NCI-H1417 (cell line): Measurements from ENCODE around the gene SLC37A1.

Experiments
- DNase-seq, 3 experiments: peaks; one replicate each; lab custom pipeline; 2025; lab: John Stamatoyannopoulos, UW

Gene SLC37A1

DNA sequence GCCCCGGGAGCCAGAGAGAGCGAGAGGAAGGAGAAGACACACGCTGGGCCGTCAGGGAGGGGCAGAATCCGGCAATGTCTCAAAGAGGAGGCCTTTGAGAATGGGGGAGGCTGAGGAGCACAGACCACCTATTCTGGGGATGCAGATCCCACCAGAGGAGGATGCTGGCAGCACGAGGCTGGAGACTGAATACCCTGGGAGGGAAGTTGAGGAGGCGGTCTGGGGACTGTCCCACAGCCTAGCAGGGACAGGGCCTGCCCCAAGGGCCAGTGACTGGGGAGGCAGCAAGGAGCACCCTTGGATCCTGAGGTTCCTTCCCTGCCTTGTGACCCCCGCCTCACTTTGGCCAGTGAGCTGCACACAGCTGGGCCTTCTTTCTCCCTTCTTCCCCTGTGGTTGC lies 49.2 kb downstream of the SLC37A1 start:
- DNase-seq, result no peak

- no peak for DNase-seq
Observed at GRCh38 chr21:42563261-42563660, 49.6 kb downstream of the SLC37A1 start.

- peak in 1 of 3 experiments; percentile 37 for DNase-seq
Observed at GRCh38 chr21:42563686-42564085, 50.0 kb downstream of the SLC37A1 start.

DNA sequence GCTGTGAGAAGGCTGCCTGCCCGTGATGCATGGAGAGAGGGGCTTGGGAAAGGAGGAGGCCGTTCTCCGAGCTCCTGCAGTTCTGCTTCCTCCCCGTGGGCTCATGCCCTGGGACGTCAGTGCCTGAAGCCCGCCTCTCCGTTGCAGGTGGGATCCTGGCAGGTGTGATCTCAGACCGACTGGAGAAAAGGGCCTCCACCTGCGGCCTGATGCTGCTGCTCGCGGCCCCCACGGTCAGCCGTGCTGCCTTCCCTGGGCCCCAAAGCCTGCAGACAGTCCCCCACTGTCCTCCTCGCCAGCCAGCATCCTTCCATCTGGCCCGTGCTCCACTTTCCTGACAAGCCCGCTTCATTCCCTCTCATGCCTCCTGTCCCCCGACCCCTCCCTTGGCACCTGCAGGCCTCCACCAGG lies 50.9 kb downstream of the SLC37A1 start:
- no peak for DNase-seq

DNA sequence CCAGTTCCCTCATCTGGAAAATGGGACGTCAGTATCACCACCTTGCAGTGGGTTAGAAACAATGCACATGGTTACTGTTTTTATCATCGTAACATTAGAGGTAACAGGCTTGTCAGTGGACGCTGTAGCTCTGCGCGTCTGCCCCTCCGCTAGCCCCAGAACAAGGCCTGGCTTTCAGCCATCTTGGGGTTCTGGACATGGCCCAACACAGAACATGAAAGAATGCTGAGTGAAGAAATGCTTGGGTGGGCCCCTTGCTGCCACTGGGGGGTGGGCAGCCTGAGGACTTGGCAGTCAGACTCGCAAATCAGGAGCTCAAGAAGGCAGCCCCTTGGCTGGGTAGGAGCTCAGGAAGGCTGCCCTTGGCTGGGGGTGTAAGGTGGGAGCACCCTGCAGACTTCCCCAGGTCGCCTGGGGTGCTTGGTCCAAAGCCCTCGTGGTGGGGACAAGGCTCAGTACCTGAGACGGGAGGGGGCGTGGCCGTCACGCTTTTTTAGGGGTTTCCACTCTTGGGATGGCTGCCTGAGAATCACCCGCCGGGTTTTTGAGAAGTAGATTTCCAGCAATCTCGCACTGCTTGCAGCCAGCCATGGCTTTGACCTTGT lies 51.7 kb downstream of the SLC37A1 start:
- DNase-seq, result no peak

DNA sequence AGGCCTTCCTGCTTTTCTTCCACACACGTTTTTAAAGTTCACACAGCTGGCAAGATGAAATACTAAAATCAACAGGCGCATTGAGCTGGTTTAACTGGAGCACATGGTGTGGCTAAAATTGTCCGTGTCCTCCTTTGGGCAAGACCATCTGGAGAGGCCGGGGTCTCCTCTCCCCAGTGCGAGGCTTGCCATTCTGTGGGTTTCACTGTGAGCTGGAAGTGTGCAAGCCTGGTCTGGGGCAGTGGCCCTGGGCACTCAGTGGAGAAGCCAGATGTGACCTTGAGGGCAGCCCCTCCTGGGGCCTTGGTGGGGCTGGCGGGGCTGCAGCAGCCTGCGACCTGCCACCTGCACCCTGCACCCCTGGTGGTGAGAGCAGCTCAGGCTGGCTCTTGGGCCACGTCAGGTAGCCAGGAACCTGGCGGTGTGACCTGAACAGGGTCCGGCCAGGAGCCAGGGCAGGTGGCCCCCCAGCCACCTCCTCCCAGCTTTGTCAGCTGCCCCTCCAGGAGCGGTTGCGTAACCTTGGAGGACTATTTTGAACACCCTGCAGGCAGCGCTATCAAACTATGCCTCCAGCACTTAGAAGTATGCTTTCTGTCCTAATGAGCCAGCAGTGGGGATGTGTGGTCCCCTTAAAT lies 52.4 kb downstream of the SLC37A1 start:
- no peak for DNase-seq

GRCh38 chr21:42566524-42567213 lies 53.0 kb downstream of the SLC37A1 start:
- no peak for DNase-seq

DNA sequence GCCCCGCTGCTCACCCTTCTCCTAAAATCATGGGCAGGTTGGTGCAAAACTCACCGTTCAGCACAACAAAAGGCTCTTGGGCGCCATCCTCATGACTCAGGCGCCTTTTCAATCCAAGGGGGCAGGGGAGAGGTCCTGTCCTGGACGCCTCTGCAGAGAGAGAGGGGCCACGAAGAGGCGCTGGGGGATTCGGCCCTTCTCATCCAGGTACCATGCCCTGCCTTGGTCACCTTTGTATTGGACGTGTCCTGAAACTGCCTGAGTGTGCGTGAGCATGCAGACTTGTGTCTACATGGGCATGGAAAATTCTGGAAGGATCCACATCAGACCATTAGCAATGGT lies 53.5 kb downstream of the SLC37A1 start:
- DNase-seq, result no peak

GRCh38 chr21:42567861-42568260 lies 54.2 kb downstream of the SLC37A1 start:
- no peak for DNase-seq

- DNase-seq, result no peak
Observed at GRCh38 chr21:42568376-42568775, 54.7 kb downstream of the SLC37A1 start.

DNA sequence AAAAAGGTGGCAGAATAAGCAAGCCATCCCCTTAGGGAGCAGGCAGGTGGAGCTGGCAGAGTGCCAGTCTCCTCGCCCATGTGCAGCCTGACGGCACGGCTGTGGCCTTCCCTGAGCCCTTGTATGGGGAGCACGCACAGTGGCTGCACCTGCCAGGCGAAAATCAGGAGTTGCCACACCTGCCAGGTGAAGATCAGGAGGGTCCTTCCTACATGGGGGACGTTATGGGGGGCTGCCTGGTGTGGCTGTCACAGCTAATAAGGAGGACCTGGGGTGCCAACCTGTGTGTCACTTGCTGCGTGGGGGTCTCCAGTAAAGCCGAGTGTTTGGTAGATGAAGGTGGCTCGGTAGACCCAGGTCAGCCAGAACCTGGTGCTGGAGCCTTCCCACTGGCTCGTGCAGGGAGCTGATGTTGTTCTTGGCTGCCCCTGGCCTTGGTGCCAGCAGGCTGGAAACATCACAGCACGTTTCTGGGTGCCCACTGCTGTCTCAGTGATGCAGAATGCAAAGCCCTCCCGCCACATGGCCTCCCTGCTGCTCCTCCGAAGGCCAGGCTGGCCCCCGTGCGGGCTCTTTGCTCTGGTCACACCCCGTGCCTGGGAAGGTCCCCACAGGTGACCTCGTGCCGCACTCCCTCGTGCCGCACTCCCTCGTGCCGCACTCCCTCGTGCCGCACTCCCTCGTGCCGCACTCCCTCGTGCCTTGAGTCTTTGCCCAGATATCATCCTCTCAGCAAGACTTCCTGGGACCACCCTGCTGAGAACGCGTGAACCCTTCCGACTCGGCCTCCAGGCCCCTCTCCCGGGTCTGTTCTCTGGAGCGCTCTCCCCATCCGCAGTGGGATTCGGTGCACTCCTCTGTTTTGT lies 55.4 kb downstream of the SLC37A1 start:
- DNase-seq, result peak; percentile 58 to 74 (median 65)

DNA sequence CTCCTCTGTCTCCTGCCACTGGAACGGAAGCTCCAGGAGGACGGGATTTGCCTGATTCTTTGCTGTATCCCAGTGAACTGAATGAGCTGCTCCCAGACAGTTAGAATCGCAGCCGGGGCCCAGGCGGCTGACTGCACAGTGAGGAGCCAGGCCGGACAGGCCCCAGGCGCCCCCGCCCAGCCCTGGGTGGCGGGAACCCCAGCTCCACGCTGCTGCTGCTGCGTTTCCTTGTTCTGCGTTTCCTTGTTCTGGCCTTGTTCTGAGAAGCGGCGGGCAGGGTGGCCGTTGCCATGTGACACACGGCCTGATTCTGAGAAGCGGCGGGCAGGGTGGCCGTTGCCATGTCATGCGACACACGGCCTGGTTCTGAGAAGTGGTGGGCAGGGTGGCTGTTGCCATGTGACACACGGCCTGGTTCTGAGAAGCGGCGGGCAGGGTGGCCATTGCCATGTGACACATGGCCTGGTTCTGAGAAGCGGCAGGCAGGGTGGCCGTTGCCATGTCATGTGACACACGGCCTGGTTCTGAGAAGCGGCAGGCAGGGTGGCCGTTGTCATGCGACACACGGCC lies 56.2 kb downstream of the SLC37A1 start:
- no peak for DNase-seq

DNA sequence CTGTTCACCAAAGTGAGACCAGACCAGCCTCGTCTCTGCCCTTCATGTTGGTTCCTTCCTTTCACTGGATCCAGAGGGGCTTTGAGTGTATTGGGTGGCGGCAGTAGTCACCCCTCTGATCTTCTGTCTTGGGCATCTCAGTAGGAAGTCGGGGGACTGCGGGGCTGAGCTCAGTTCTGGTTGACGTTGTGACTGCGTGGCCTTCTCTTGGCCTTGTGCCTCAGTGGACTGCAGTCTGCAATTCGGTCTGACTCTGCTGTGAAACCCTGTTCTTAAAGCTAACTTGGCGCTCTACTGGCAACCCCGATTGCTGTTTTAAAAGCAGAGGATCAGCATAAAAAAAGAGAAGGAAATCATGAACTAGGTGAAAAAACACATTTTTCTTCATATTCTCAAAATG lies 56.7 kb downstream of the SLC37A1 start:
- DNase-seq, result no peak

DNA sequence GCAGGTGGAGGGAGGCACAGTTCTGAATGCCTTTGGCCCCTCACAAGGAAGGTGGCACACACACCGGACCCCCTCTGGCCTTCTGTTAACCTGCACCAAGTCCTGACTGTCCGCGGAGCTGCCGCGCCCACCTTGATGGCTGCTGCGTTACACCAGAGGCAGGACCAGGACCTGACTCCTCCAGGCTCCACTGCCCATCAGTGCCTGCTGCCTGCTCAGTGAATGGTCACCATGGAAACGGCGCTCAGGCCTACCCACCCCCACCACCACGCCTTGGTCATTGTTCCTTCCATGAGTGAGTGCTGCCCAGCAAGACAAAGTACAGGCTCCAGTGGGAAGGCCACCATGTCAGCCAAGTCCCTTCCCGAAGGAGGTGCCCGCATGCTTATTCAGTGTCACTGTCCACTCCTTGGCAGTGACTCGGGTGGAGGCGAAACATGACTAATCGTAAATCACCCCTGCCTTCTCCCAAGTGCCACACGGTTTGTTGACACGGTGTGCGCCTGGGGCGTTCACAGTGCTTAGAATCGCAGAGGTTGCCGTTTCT lies 57.3 kb downstream of the SLC37A1 start:
- peak; percentile 71 to 99 (median 99) for DNase-seq

GRCh38 chr21:42571391-42572150 lies 57.9 kb downstream of the SLC37A1 start:
- peak; percentile 23 to 95 (median 85) for DNase-seq

GRCh38 chr21:42572906-42573495 lies 59.3 kb downstream of the SLC37A1 start:
- DNase-seq, result no peak

GRCh38 chr21:42574234-42575027 lies 60.8 kb downstream of the SLC37A1 start:
- DNase-seq, result no peak

GRCh38 chr21:42575111-42575510 lies 61.5 kb downstream of the SLC37A1 start:
- no peak for DNase-seq

DNA sequence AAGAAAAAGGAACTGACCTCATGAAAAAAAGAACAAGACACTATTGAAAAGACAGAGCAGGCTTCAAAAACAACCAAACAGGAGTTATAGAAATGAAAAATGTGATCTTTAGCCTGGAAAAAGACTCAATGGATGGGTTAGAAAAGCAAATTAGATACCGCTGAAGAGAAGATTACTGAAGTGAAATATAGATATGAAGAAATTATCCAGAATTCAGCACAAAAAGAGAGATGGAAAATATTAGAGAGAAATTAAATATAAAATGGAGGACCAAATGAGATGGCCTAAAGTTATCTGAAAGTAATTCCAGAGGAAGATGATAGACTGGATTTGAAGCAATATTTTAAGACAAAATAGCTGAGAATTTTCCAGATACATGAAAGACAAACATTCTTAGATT lies 63.0 kb downstream of the SLC37A1 start:
- no peak for DNase-seq

DNA sequence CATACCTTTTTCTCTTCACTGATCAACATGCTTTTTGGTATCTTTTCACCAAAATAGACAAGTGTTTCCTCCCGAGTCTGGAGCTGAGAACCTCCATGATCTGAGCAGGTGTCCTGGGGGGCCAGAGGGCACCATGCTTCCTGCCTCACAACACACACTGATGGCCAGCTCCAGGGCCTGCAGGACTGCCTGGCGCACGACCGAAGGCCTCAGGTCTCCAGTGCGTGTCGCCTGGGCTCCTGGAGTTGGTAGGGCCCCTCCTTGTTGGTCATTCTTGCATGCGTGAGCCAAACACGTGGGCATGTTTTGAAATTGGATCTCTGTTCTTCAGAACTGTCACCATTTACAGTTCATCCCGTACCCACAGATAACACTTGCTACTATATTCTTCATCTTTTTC lies 64.4 kb downstream of the SLC37A1 start:
- DNase-seq, result no peak
